ENCODE results near the gene RTN4R.

RTN4R gene

GRCh38 chr22:20299746-20300136, 31.6 kb upstream of the RTN4R start:
- CTCF ChIA-PET, result no interaction called here

GRCh38 chr22:20298803-20299745, 31.0 kb upstream of the RTN4R start:
- POLR2A ChIA-PET, result interaction anchor here (2.0 kb wide), 1 partner anchor 21 kb away, joined by 18 read pairs; the partner anchor contains the start of gene DGCR6L
- DNase-seq (ENCODE audit: extremely low spot score), result peak; percentile 93
- CTCF ChIA-PET, result interaction anchor here (1.0 kb wide), 1 partner anchor 20 kb away, joined by 4 read pairs; no protein-coding TSS in a partner anchor
- no peak; the same call in 1 of the 2 replicates for TF ChIP-seq HDGF (IDR thresholded peaks at IDR 0.05; ENCODE audit: borderline replicate concordance)
- TF ChIP-seq L3MBTL2 (conservative IDR thresholded peaks at IDR 0.05), result peak; percentile 49

More at GRCh38 chr22:20299746-20300136, 31.6 kb upstream of the RTN4R start:
- POLR2A ChIA-PET, result interaction anchor here (2.0 kb wide), 1 partner anchor 20 kb away, joined by 18 read pairs; the partner anchor contains the start of gene DGCR6L
- no peak for DNase-seq (ENCODE audit: extremely low spot score)
- no peak for TF ChIP-seq BHLHE40 (IDR thresholded peaks at IDR 0.05; ENCODE audit: borderline replicate concordance)
- TF ChIP-seq L3MBTL2 (conservative IDR thresholded peaks at IDR 0.05), result no peak
- no peak for TF ChIP-seq ARNT (IDR thresholded peaks at IDR 0.05)
- TF ChIP-seq CTBP1 (IDR thresholded peaks at IDR 0.05; ENCODE audit: borderline replicate concordance), result no peak
- no peak for TF ChIP-seq NFRKB (IDR thresholded peaks at IDR 0.05)
- TF ChIP-seq SUZ12 (IDR thresholded peaks at IDR 0.05), result no peak
- TF ChIP-seq FOXA1 (IDR thresholded peaks at IDR 0.05), result no peak
- no peak for TF ChIP-seq PKNOX1 (IDR thresholded peaks at IDR 0.05)
- no peak for TF ChIP-seq FOXK2 (IDR thresholded peaks at IDR 0.05)
- no peak for TF ChIP-seq TARDBP (IDR thresholded peaks at IDR 0.05)
- TF ChIP-seq LEF1 (IDR thresholded peaks at IDR 0.05; ENCODE audit: borderline replicate concordance), result no peak

GRCh38 chr22:20298110-20298802, 30.1 kb upstream of the RTN4R start:
- TF ChIP-seq ELF4 (IDR thresholded peaks at IDR 0.05), result no peak
- no peak for TF ChIP-seq FOXA1 (IDR thresholded peaks at IDR 0.05)
- TF ChIP-seq BHLHE40 (IDR thresholded peaks at IDR 0.05; ENCODE audit: borderline replicate concordance), result no peak
- no peak for TF ChIP-seq FOXM1 (IDR thresholded peaks at IDR 0.05; ENCODE audit: borderline replicate concordance)
- TF ChIP-seq ARNT (IDR thresholded peaks at IDR 0.05), result no peak
- no peak for TF ChIP-seq TARDBP (IDR thresholded peaks at IDR 0.05)
- POLR2A ChIA-PET, result interaction anchor here (2.0 kb wide), 1 partner anchor 22 kb away, joined by 18 read pairs; the partner anchor contains the start of gene DGCR6L

GRCh38 chr22:20297414-20298109, 29.4 kb upstream of the RTN4R start:
- POLR2A ChIA-PET, result no interaction called here
- CTCF ChIA-PET, result no interaction called here
- TF ChIP-seq FOXM1 (IDR thresholded peaks at IDR 0.05; ENCODE audit: borderline replicate concordance) (no peak), FOXA1 (IDR thresholded peaks at IDR 0.05) (no peak)

More at GRCh38 chr22:20298110-20298802, 30.1 kb upstream of the RTN4R start:
- no peak for DNase-seq (ENCODE audit: extremely low spot score)
- CTCF ChIA-PET, result interaction anchor here (1.0 kb wide), 1 partner anchor 21 kb away, joined by 4 read pairs; no protein-coding TSS in a partner anchor

GRCh38 chr22:20296598-20296997, 28.5 kb upstream of the RTN4R start:
- ChIA-PET POLR2A (no interaction called here), CTCF (interaction anchor here (0.7 kb wide), 1 partner anchor 139 kb away, joined by 3 read pairs; no protein-coding TSS in a partner anchor)
- DNase-seq (ENCODE audit: extremely low spot score), result no peak
- no peak for TF ChIP-seq FOXK2 (IDR thresholded peaks at IDR 0.05)
- TF ChIP-seq ARNT (IDR thresholded peaks at IDR 0.05), result no peak
- TF ChIP-seq PKNOX1 (IDR thresholded peaks at IDR 0.05), result no peak
- TF ChIP-seq SP1 (IDR thresholded peaks at IDR 0.05), result no peak
- no peak for TF ChIP-seq ZNF384 (IDR thresholded peaks at IDR 0.05)
- TF ChIP-seq CTBP1 (IDR thresholded peaks at IDR 0.05; ENCODE audit: borderline replicate concordance), result no peak
- no peak for TF ChIP-seq L3MBTL2 (conservative IDR thresholded peaks at IDR 0.05)
- no peak for TF ChIP-seq FOXM1 (IDR thresholded peaks at IDR 0.05; ENCODE audit: borderline replicate concordance)
- TF ChIP-seq TARDBP (IDR thresholded peaks at IDR 0.05), result no peak
- no peak for TF ChIP-seq BHLHE40 (IDR thresholded peaks at IDR 0.05; ENCODE audit: borderline replicate concordance)
- no peak for TF ChIP-seq SUZ12 (IDR thresholded peaks at IDR 0.05)
- no peak for TF ChIP-seq FOXA1 (IDR thresholded peaks at IDR 0.05)
- no peak for TF ChIP-seq HDGF (IDR thresholded peaks at IDR 0.05; ENCODE audit: borderline replicate concordance)
- no peak for TF ChIP-seq ELF4 (IDR thresholded peaks at IDR 0.05)
- TF ChIP-seq LEF1 (IDR thresholded peaks at IDR 0.05; ENCODE audit: borderline replicate concordance), result no peak
- TF ChIP-seq NFRKB (IDR thresholded peaks at IDR 0.05), result no peak

More at GRCh38 chr22:20297414-20298109, 29.4 kb upstream of the RTN4R start:
- no peak for DNase-seq (ENCODE audit: extremely low spot score)

All from HEK293T (cell line).